ENCODE measurements around the gene RAB6D.
"Not testable (repeated sequence)": the region's sequence is repeated elsewhere in the genome, so short reads cannot be mapped to it uniquely, and the experiment has no call there.

The RAB6D gene

GRCh38 chr2:131365452-131365851 is 1.5 kb upstream of the RAB6D start:
- Histone ChIP-seq H3K36me3 (ENCODE audit: control insufficient read depth, insufficient read depth, low read length) (no peaks in the 10 kb centered on the region), H3K9ac (ENCODE audit: low read depth, low read length) (no peak overlapping the region), H3K9me3 (ENCODE audit: control insufficient read depth, insufficient read depth, low read length) (no peaks in the 10 kb centered on the region), H3K27me3 (ENCODE audit: control insufficient read depth, insufficient read depth, low read length) (peaks cover 31% of the 10 kb centered on the region), H3K4me3 (ENCODE audit: low read depth, low read length) (no peak overlapping the region), H3K27ac (ENCODE audit: low read depth, low read length) (no peak overlapping the region), H3K4me1 (ENCODE audit: control insufficient read depth, insufficient read depth, low read length) (no peaks in the 10 kb centered on the region)

- peak overlapping the region; percentile 31; the same call in 1 of the 2 replicates for H3K4me3 ChIP-seq (ENCODE audit: low read depth, low read length)
These were observed 755 bp downstream of the RAB6D start for GRCh38 chr2:131363213-131363612.

GRCh38 chr2:131361773-131362172 is 2.2 kb downstream of the RAB6D start:
- H3K4me3 ChIP-seq (ENCODE audit: low read depth, low read length); H3K27ac ChIP-seq (ENCODE audit: low read depth, low read length); H3K9me3 ChIP-seq (ENCODE audit: control insufficient read depth, insufficient read depth, low read length); H3K36me3 ChIP-seq (ENCODE audit: control insufficient read depth, insufficient read depth, low read length); H3K9ac ChIP-seq (ENCODE audit: low read depth, low read length); H3K4me1 ChIP-seq (ENCODE audit: control insufficient read depth, insufficient read depth, low read length): not testable (repeated sequence)
- H3K27me3 ChIP-seq (ENCODE audit: control insufficient read depth, insufficient read depth, low read length): peaks cover 31% of the 10 kb centered on the region

More at GRCh38 chr2:131363213-131363612, 755 bp downstream of the RAB6D start:
- not testable (repeated sequence) for H3K27ac ChIP-seq (ENCODE audit: low read depth, low read length); H3K4me1 ChIP-seq (ENCODE audit: control insufficient read depth, insufficient read depth, low read length); H3K9me3 ChIP-seq (ENCODE audit: control insufficient read depth, insufficient read depth, low read length); H3K36me3 ChIP-seq (ENCODE audit: control insufficient read depth, insufficient read depth, low read length); H3K9ac ChIP-seq (ENCODE audit: low read depth, low read length)
- peaks cover 31% of the 10 kb centered on the region for H3K27me3 ChIP-seq (ENCODE audit: control insufficient read depth, insufficient read depth, low read length)

GRCh38 chr2:131353167-131353697 is 10.7 kb downstream of the RAB6D start:
- H3K4me1 ChIP-seq (ENCODE audit: control insufficient read depth, insufficient read depth, low read length): not testable (repeated sequence)

GRCh38 chr2:131349021-131349420 is 14.9 kb downstream of the RAB6D start:
- no peaks in the 10 kb centered on the region for H3K4me1 ChIP-seq (ENCODE audit: control insufficient read depth, insufficient read depth, low read length)
- no peak overlapping the region for H3K4me3 ChIP-seq (ENCODE audit: low read depth, low read length)
- H3K9me3 ChIP-seq (ENCODE audit: control insufficient read depth, insufficient read depth, low read length): no peaks in the 10 kb centered on the region

More at GRCh38 chr2:131353167-131353697, 10.7 kb downstream of the RAB6D start:
- not testable (repeated sequence) for H3K36me3 ChIP-seq (ENCODE audit: control insufficient read depth, insufficient read depth, low read length); H3K9me3 ChIP-seq (ENCODE audit: control insufficient read depth, insufficient read depth, low read length); H3K27me3 ChIP-seq (ENCODE audit: control insufficient read depth, insufficient read depth, low read length); H3K9ac ChIP-seq (ENCODE audit: low read depth, low read length); H3K27ac ChIP-seq (ENCODE audit: low read depth, low read length); H3K4me3 ChIP-seq (ENCODE audit: low read depth, low read length)

GRCh38 chr2:131347035-131347434 is 16.9 kb downstream of the RAB6D start:
- not testable (repeated sequence) for H3K4me1 ChIP-seq (ENCODE audit: control insufficient read depth, insufficient read depth, low read length); H3K27ac ChIP-seq (ENCODE audit: low read depth, low read length); H3K27me3 ChIP-seq (ENCODE audit: control insufficient read depth, insufficient read depth, low read length); H3K9ac ChIP-seq (ENCODE audit: low read depth, low read length); H3K4me3 ChIP-seq (ENCODE audit: low read depth, low read length); H3K9me3 ChIP-seq (ENCODE audit: control insufficient read depth, insufficient read depth, low read length); H3K36me3 ChIP-seq (ENCODE audit: control insufficient read depth, insufficient read depth, low read length)

More at GRCh38 chr2:131349021-131349420, 14.9 kb downstream of the RAB6D start:
- Histone ChIP-seq H3K9ac (ENCODE audit: low read depth, low read length) (no peak overlapping the region), H3K27ac (ENCODE audit: low read depth, low read length) (no peak overlapping the region), H3K36me3 (ENCODE audit: control insufficient read depth, insufficient read depth, low read length) (no peaks in the 10 kb centered on the region), H3K27me3 (ENCODE audit: control insufficient read depth, insufficient read depth, low read length) (no peaks in the 10 kb centered on the region)

- not testable (repeated sequence) for H3K27ac ChIP-seq (ENCODE audit: low read depth, low read length); H3K4me1 ChIP-seq (ENCODE audit: control insufficient read depth, insufficient read depth, low read length); H3K4me3 ChIP-seq (ENCODE audit: low read depth, low read length); H3K9me3 ChIP-seq (ENCODE audit: control insufficient read depth, insufficient read depth, low read length); H3K27me3 ChIP-seq (ENCODE audit: control insufficient read depth, insufficient read depth, low read length); H3K36me3 ChIP-seq (ENCODE audit: control insufficient read depth, insufficient read depth, low read length); H3K9ac ChIP-seq (ENCODE audit: low read depth, low read length)
These were observed 24.7 kb downstream of the RAB6D start for GRCh38 chr2:131339307-131339706.

- not testable (repeated sequence) for H3K9ac ChIP-seq (ENCODE audit: low read depth, low read length); H3K36me3 ChIP-seq (ENCODE audit: control insufficient read depth, insufficient read depth, low read length)
These were observed 28.6 kb downstream of the RAB6D start for GRCh38 chr2:131335319-131335718.

GRCh38 chr2:131332709-131333108 is 31.3 kb downstream of the RAB6D start:
- H3K9me3 ChIP-seq (ENCODE audit: control insufficient read depth, insufficient read depth, low read length); H3K36me3 ChIP-seq (ENCODE audit: control insufficient read depth, insufficient read depth, low read length); H3K4me1 ChIP-seq (ENCODE audit: control insufficient read depth, insufficient read depth, low read length); H3K27ac ChIP-seq (ENCODE audit: low read depth, low read length); H3K9ac ChIP-seq (ENCODE audit: low read depth, low read length); H3K4me3 ChIP-seq (ENCODE audit: low read depth, low read length); H3K27me3 ChIP-seq (ENCODE audit: control insufficient read depth, insufficient read depth, low read length): not testable (repeated sequence)

More at GRCh38 chr2:131335319-131335718, 28.6 kb downstream of the RAB6D start:
- H3K4me3 ChIP-seq (ENCODE audit: low read depth, low read length); H3K4me1 ChIP-seq (ENCODE audit: control insufficient read depth, insufficient read depth, low read length); H3K27me3 ChIP-seq (ENCODE audit: control insufficient read depth, insufficient read depth, low read length); H3K9me3 ChIP-seq (ENCODE audit: control insufficient read depth, insufficient read depth, low read length); H3K27ac ChIP-seq (ENCODE audit: low read depth, low read length): not testable (repeated sequence)

GRCh38 chr2:131331000-131331399 is 33.0 kb downstream of the RAB6D start:
- not testable (repeated sequence) for H3K4me3 ChIP-seq (ENCODE audit: low read depth, low read length); H3K9ac ChIP-seq (ENCODE audit: low read depth, low read length); H3K27me3 ChIP-seq (ENCODE audit: control insufficient read depth, insufficient read depth, low read length)

GRCh38 chr2:131322209-131322608 is 41.8 kb downstream of the RAB6D start:
- no peaks in the 10 kb centered on the region for H3K36me3 ChIP-seq (ENCODE audit: control insufficient read depth, insufficient read depth, low read length)
- H3K9me3 ChIP-seq (ENCODE audit: control insufficient read depth, insufficient read depth, low read length): no peaks in the 10 kb centered on the region; the same call in 1 of the 2 replicates
- H3K4me1 ChIP-seq (ENCODE audit: control insufficient read depth, insufficient read depth, low read length): no peaks in the 10 kb centered on the region
- H3K27ac ChIP-seq (ENCODE audit: low read depth, low read length): no peak overlapping the region
- H3K9ac ChIP-seq (ENCODE audit: low read depth, low read length): no peak overlapping the region
- H3K4me3 ChIP-seq (ENCODE audit: low read depth, low read length): no peak overlapping the region
- no peaks in the 10 kb centered on the region for H3K27me3 ChIP-seq (ENCODE audit: control insufficient read depth, insufficient read depth, low read length)

More at GRCh38 chr2:131331000-131331399, 33.0 kb downstream of the RAB6D start:
- not testable (repeated sequence) for H3K27ac ChIP-seq (ENCODE audit: low read depth, low read length); H3K36me3 ChIP-seq (ENCODE audit: control insufficient read depth, insufficient read depth, low read length); H3K9me3 ChIP-seq (ENCODE audit: control insufficient read depth, insufficient read depth, low read length); H3K4me1 ChIP-seq (ENCODE audit: control insufficient read depth, insufficient read depth, low read length)

- not testable (repeated sequence) for H3K9ac ChIP-seq (ENCODE audit: low read depth, low read length); H3K4me3 ChIP-seq (ENCODE audit: low read depth, low read length); H3K9me3 ChIP-seq (ENCODE audit: control insufficient read depth, insufficient read depth, low read length); H3K27ac ChIP-seq (ENCODE audit: low read depth, low read length); H3K27me3 ChIP-seq (ENCODE audit: control insufficient read depth, insufficient read depth, low read length); H3K36me3 ChIP-seq (ENCODE audit: control insufficient read depth, insufficient read depth, low read length); H3K4me1 ChIP-seq (ENCODE audit: control insufficient read depth, insufficient read depth, low read length)
These were observed 42.6 kb downstream of the RAB6D start for GRCh38 chr2:131321344-131321743.

All from HUES48 (cell line).